Choroid plexus epithelial cell (primary cell): ENCODE measurements around the gene CDH4.
A peak's percentile ranks its signal among the peaks of the same experiment; 100 is the strongest.

Source experiments
- DNase-seq: peaks from one replicate; pipeline ENCODE4 v3.0.0-alpha.2; 2010; ENCODE audit warnings: low read depth
- H3K4me3 ChIP-seq: 2 replicates; pipeline ENCODE4 v1.5.1; 2011; ENCODE audit warnings: low read depth, mild to moderate bottlenecking, control low read depth, low read length, moderate library complexity
- CTCF ChIP-seq: conservative IDR thresholded peaks from 2 replicates; pipeline ENCODE4 v1.5.1; 2011; ENCODE audit warnings: low read depth, mild to moderate bottlenecking, control low read depth, inconsistent platforms, low read length, moderate library complexity

CDH4 gene

GRCh38 chr20:61869750-61870507 is 617.9 kb downstream of the CDH4 start:
- no peak overlapping the region for H3K4me3 ChIP-seq
- no peak for TF ChIP-seq CTCF
- no peak for DNase-seq

- H3K4me3 ChIP-seq, result no peak overlapping the region
- no peak for TF ChIP-seq CTCF
- DNase-seq, result no peak
These were observed 619.1 kb downstream of the CDH4 start for GRCh38 chr20:61871160-61871559.

GRCh38 chr20:61871913-61872312 is 619.9 kb downstream of the CDH4 start:
- TF ChIP-seq CTCF, result no peak
- no peak for DNase-seq
- no peak overlapping the region for H3K4me3 ChIP-seq

GRCh38 chr20:61872371-61872900 is 620.4 kb downstream of the CDH4 start:
- no peak for TF ChIP-seq CTCF
- H3K4me3 ChIP-seq, result no peak overlapping the region
- no peak for DNase-seq

- no peak overlapping the region for H3K4me3 ChIP-seq
- TF ChIP-seq CTCF, result no peak
- DNase-seq, result no peak
These were observed 621.8 kb downstream of the CDH4 start for GRCh38 chr20:61873651-61874420.

GRCh38 chr20:61874421-61875068 is 622.5 kb downstream of the CDH4 start:
- peak; percentile 47 for TF ChIP-seq CTCF
- DNase-seq, result peak; percentile 45

More at GRCh38 chr20:61874421-61875068, 622.5 kb downstream of the CDH4 start:
- H3K4me3 ChIP-seq, result no peak overlapping the region
